Activated CD4-positive, alpha-beta T cell treated with anti-CD3 and anti-CD28 coated beads, Interleukin-2, Interleukin-4, amounts not matched to agents 100 ng/mL and 50 ng/mL, durations not matched to agents 16 hours and 8 hours (primary cell): ENCODE measurements around the gene KIAA0040.

Source experiments
- DNase-seq: peaks from one replicate; pipeline ENCODE4 v3.0.0-alpha.2; 2020; ENCODE audit warnings: low spot score

Gene KIAA0040

GRCh38 chr1:175192630-175193526 is at the start of gene KIAA0040:
Gene KIAA0040, minus strand, starts transcription at chr1:175192776. Its CDS starts 31,763 bp downstream, at chr1:175161013.
- peak; percentile 64 for DNase-seq

GRCh38 chr1:175237389-175237788 is 44.8 kb upstream of the KIAA0040 start:
- no peak for DNase-seq

- no peak for DNase-seq
These were observed 42.1 kb upstream of the KIAA0040 start for GRCh38 chr1:175234639-175235038.

GRCh38 chr1:175232335-175232734 is 39.8 kb upstream of the KIAA0040 start:
- DNase-seq = no peak

GRCh38 chr1:175225805-175226129 is 33.2 kb upstream of the KIAA0040 start:
- DNase-seq = no peak

- DNase-seq = no peak
These were observed 29.8 kb upstream of the KIAA0040 start for GRCh38 chr1:175222296-175222938.

- DNase-seq = no peak
These were observed 29.1 kb upstream of the KIAA0040 start for GRCh38 chr1:175221557-175222175.

GRCh38 chr1:175220853-175221556 is 28.4 kb upstream of the KIAA0040 start:
- DNase-seq = no peak

- no peak for DNase-seq
These were observed 27.2 kb upstream of the KIAA0040 start for GRCh38 chr1:175219774-175220173.

GRCh38 chr1:175218786-175219434 is 26.3 kb upstream of the KIAA0040 start:
- no peak for DNase-seq

- no peak for DNase-seq
These were observed 25.4 kb upstream of the KIAA0040 start for GRCh38 chr1:175217721-175218531.

GRCh38 chr1:175216444-175216843 is 23.9 kb upstream of the KIAA0040 start:
- no peak for DNase-seq

- no peak for DNase-seq
These were observed 19.1 kb upstream of the KIAA0040 start for GRCh38 chr1:175211656-175212055.

GRCh38 chr1:175210744-175211143 is 18.2 kb upstream of the KIAA0040 start:
- no peak for DNase-seq

- DNase-seq = no peak
These were observed 16.9 kb upstream of the KIAA0040 start for GRCh38 chr1:175209493-175209921.

- DNase-seq = peak; percentile 69
These were observed 16.4 kb upstream of the KIAA0040 start for GRCh38 chr1:175208773-175209492.

GRCh38 chr1:175207971-175208370 is 15.4 kb upstream of the KIAA0040 start:
- DNase-seq = no peak

- DNase-seq = no peak
These were observed 14.1 kb upstream of the KIAA0040 start for GRCh38 chr1:175206687-175207086.

GRCh38 chr1:175204330-175204729 is 11.8 kb upstream of the KIAA0040 start:
- DNase-seq = no peak

GRCh38 chr1:175203570-175204068 is 11.0 kb upstream of the KIAA0040 start:
- DNase-seq = no peak
